HG03442 (cell line): Measurements from ENCODE around the gene NOL12.
"Not testable (repeated sequence)": the region's sequence is repeated elsewhere in the genome, so short reads cannot be mapped to it uniquely, and the experiment has no call there.

Experiments used
- ATAC-seq: cut with Tn5 transposase; IDR thresholded peaks from one replicate; pipeline ENCODE4 v1.9.1; 2021; ENCODE audit warnings: mild to moderate bottlenecking, moderate library complexity; ENCODE audit not compliant: unreplicated experiment

Gene NOL12

DNA sequence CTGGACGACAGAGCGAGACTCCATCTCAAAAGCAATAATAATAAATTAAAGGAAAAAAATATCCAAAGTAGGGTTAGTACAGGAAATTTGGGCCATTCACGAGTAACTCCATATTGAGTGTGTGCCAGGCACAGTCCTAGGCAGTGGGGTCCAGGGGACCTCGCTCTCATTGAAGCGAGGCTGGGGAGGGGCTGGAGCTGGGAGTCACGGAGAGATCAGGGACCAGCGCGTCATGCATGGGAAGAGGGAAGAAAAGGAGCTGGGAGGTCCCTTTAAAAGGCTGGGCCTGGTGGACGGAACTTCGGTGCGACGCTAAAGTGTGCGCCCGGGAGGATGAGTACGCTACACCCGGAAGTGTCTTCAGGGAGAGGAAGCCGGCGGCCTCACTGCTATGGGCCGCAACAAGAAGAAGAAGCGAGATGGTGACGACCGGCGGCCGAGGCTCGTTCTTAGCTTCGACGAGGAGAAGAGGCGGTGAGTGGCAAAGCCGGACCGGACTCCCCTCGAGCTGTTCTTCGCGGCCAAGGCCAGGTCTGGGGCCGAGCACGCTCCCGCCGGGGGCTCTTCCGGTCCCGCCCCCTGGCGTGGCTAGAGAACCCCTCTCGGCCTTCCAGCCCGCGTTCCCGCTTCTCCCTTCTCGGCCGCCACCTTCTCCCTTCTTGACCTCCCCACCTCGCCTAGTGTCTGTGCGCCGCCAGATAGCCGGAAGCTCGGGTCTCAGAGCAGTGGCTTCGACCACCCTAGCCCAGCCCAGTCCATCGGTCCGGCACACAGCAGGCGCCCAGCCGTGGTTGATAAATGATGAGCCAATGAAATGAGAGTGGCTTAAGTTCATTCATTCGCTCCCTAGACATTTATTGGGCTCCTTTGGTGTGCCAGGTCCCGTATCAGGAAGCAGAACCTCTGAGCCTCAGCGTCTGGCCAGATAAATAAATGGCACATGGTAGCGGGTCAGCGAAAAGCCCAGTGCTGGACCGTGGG is at the start of gene NOL12:
NOL12 (plus strand) TSS at position 342 of the 981 bp plus-strand sequence; CDS start at position 392, 50 bp downstream.
- ATAC-seq = peak; percentile 72

- no peak for ATAC-seq
These were observed 49.2 kb upstream of the NOL12 start for GRCh38 chr22:37636949-37637273.

- no peak for ATAC-seq
These were observed 47.6 kb upstream of the NOL12 start for GRCh38 chr22:37638391-37639069.

DNA sequence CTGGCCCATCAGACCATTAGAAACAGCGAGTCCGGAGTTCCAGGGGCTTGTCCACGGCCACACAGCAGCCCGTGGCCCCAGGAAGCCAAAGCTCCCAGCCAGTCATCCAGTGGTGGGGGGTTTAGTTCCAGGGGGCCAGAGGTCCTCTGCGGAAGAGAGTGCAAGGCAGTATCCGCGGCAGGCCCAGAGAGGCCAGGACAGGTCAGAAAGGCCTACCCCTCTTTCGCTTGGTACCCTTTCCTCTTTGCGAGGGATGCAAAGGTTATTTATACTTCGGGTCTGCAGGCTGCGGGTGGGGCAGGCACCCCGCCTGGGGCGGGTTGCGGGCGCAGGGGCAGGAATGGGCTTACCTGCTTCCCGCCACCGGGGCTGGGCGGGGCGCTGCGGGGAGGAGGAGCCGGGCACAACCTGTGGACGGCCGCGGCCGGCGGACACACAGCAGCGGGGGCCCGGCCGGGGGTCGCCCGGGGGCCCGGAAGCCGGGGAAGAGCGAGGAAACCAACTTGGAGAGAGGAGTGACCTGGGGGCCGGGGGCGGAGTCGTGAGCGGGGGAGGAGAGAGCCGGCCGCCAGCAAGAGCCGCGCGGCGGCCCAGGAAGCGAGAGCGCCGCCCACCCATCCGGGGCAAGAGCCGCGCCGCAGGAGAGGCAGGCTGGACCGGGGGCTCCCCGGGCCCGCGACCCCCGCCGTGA is 46.9 kb upstream of the NOL12 start, which contains the start of gene SH3BP1:
SH3BP1 (plus strand) TSS at position 600 of the 691 bp plus-strand sequence. CDS start 119 bp downstream, outside the sequence.
- no peak for ATAC-seq

- ATAC-seq = no peak
These were observed 46.2 kb upstream of the NOL12 start for GRCh38 chr22:37639771-37640590.

DNA sequence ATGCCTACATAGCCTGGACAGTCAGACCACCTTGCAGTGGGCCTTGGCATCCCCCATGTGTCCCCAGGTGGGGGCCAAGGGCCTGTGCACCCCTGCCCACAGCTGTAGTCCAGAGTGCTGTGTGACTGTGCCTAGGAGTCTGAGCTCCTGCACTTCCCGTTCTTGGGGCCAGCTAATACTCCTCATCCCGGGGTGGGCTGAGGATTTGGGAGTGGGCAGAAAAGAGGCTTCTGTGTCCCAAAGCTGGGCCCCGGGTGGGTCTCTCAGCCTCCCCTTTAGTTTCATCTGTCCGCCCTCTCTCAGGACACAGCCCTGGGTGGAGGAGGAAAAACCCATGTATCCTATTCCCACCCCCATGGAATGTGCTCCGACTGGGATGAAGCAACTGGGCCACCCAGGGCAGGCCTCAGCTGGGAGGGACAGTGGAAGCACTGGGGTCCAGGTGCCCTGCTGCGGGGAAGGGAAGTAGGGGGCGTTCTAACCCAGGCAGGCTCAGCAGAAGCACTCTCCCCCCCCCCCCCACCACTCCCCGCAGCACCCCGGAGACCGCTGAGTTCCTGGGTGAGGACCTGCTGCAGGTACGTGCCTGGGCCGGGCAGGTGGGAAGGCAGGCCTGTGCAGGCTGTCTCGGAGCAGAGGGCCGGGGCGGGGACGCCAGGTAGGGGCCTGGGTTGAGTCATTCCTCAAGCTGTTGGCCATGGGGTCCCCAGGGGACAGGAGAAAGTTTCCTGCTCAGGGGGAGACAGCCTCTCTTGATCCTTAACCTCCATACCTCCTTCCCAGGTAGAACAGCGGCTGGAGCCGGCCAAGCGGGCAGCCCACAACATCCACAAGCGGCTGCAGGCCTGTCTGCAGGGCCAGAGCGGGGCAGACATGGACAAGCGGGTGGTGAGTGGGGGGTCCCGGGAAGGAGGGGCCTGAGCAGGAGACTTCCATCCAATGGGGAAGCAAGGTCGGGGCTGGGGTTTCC is 45.3 kb upstream of the NOL12 start:
- ATAC-seq = no peak

DNA sequence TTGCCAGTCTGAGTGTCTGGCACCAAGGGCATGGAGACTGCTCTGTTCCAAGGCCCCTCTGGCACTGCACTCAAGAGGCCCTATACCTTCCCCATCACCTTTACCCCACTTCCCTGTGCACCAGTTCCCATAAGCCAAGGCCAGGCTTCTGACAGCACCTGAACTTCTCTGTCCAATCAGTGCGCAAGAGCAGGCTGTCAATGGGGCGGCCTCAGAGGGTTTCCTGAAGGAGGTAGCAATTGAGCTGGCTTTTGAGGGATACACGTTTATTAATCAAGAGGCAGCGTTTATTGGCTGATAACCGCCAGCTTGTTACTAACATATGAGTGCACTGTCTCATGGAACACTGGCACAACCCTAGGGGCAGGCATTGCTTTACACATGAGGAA is 44.6 kb upstream of the NOL12 start:
- ATAC-seq = no peak

- peak; percentile 40 for ATAC-seq
These were observed 42.8 kb upstream of the NOL12 start for GRCh38 chr22:37643225-37643847.

- no peak for ATAC-seq
These were observed 38.8 kb upstream of the NOL12 start for GRCh38 chr22:37647317-37647716.

GRCh38 chr22:37647928-37648327 is 38.2 kb upstream of the NOL12 start:
- no peak for ATAC-seq

DNA sequence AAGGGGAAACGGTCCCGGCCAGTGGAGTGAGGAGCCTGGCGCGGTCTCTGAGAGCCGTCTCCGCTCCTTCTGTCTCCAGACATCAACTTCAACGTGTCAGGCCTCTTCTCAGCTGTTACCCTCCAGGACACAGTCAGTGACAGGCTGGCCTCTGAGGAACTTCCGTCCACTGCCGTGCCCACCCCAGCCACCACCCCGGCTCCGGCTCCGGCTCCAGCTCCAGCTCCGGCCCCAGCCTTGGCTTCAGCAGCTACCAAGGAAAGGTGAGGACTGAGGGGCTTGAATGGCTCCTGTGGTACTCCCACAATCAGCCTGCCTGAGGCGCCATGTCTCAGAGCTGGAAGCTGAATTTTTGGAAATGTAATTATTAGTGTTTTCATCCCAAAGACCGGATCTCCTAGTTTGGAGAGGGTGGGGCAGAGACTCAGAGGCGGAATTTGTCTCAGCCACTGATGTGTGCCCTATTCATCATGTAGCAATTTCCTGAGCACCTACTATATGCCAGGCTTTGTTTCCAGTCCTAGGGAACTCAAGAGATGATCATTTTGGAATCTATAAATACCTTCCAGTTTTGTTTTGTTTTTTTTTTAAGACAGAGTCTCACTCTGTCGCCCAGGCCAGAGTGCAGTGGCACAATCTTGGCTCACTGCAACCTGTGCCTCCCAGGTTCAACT is 35.5 kb upstream of the NOL12 start:
- no peak for ATAC-seq

DNA sequence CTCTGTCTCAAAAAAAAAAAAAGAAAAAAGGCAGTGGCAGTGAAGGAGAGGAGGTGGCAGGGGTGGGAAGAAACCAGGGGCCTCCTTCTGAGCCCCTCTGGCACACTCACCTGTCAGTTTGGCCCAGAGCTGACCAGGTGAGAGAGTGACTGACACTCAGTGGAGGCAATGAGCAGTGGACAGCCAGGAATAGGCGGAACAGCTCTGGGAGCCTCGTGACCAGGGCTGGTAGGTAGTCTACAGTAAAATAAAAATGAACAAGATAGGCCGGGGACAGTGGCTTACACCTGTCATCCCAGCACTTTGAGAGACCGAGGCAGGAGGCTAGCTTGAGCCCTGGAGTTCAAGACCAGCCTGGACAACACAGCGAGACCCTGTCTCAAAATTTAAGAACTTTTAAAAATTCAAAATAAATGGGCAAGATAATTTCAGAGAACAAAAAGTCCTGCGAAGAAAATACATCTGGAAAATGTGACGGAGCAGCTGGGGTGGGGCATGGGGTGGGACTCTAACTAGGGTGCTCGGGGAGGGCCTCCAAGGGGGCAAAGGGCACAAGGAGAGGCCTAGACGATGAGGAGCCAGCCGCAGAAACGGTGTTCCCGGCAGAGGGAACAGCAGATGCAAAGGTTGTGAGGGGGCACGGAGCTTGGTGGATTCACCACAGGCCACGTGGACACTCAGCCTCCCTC is 31.4 kb upstream of the NOL12 start:
- no peak for ATAC-seq

DNA sequence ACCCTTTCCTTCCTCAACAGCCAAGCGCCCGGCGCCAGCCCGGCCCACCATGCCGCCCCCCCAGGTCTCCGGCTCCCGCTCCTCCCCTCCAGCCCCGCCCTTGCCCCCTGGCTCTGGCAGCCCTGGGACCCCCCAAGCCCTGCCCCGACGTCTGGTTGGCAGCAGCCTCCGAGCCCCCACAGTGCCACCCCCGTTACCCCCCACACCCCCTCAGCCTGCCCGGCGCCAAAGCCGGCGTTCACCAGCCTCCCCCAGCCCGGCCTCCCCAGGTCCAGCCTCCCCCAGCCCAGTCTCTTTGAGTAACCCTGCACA is 30.9 kb upstream of the NOL12 start:
- no peak for ATAC-seq

GRCh38 chr22:37656583-37656982 is 29.6 kb upstream of the NOL12 start:
- ATAC-seq = not testable (repeated sequence)

DNA sequence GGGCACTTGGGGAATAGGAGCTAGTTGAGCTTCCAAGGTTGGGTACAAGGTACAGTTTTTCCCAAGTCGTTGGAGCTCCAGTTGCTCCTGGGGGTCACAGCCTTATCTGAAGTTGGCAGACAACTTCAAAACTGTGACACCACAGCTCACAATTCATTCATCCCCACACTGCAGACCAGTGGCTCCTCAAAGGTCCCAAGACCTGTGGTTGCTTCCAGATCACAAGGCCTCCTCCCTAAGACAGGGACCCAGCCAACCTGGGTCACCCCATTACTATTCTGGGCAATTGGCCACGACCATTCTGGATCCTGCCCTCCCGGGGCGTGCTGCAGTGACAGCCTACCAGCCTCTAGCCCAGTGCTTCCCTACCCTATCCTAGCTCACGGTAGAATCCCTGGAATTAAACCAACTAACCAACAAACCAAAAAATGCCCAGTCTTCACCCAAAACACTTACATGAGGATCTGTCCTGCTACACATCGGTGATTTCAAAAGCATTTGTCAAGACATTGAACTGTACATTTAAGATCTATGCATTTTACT is 28.5 kb upstream of the NOL12 start:
- ATAC-seq = no peak

DNA sequence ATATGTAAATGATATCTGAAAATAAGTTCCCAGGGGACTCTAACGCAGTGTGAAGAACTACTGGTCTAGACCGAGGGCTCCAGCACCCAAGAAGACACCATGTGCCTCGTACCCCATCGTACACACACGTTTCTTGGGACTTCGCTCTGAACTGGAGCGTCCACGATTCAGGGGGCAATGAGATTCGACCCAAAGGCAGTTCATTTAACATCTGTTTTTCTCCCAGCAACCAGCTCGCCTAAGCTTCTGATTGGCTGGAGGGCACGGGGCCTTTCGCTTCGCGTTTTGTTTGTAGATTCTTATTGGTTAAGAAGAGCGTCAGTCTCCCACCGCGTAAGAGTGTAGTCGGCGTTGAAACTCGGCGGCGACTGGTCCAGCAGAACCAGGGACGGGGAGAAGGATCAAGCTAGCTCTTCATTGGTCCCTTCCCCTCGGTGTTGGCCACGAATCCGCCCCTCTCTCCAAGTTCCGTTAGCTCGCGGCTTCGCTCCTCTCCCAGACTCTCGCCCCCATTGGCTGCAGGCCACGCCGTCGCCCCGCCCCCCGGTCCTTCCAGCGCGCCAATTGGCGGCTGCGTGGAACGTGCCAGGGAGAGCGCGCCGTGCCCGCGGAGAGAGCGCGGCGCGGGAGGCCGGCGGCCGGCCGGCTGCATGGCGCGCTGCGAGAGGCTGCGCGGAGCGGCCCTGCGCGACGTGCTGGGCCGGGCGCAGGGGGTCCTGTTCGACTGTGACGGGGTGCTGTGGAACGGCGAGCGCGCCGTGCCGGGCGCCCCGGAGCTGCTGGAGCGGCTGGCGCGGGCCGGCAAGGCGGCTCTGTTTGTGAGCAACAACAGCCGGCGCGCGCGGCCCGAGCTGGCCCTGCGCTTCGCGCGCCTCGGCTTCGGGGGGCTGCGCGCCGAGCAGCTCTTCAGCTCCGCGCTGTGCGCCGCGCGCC is 27.7 kb upstream of the NOL12 start, which contains the start of gene PDXP:
PDXP (plus strand) TSS at position 591 of the 933 bp plus-strand sequence; CDS start at position 651, 60 bp downstream.
- peak; percentile 75 for ATAC-seq
